SHP77 (cell line): ENCODE results near the gene ARGFX.
"Not testable (repeated sequence)": the region's sequence is repeated elsewhere in the genome, so short reads cannot be mapped to it uniquely, and the experiment has no call there.

Experiments used
- DNase-seq, 2 experiments: peaks; one replicate each; lab custom pipeline; 2025; lab: John Stamatoyannopoulos, UW

Gene ARGFX

DNA sequence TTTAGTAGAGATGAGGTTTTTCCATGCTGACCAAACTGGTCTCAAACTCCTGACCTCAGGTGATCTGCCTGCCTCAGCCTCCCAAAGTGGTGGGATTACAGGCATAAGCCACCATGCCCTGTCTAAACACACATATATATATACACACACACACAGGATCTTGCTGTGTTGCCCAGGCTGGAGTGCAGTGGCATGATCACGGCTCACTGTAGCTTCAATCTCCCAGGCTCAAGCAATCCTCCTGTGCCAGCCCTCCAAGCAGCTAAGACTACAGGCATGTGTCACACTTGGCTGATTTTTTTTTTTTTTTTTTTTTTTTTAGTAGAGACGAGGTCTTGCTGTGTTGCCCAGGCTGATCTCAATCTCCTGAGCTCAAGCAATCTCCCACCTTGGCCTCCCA, 32.2 kb downstream of the ARGFX start:
- not testable (repeated sequence) for DNase-seq

GRCh38 chr3:121601212-121601812, 33.6 kb downstream of the ARGFX start:
- no peak for DNase-seq

DNA sequence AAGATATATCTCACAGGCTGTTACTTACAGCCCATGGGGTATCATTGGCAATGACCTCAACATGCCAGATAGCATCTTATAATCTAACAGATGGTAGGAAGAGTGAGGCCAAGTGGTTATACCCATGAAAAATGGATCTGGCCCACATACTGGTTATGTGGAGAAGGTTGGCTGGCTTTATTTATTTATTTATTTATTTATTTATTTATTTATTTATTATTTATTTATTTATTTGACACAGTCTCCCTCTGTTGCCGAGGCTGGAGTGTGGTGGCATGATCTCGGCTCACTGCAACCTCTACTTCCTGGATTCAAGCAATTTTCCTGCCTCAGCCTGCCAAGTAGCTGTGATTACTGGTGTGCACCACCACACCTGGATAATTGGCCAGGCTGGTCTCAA, 37.0 kb downstream of the ARGFX start:
- DNase-seq = no peak

- DNase-seq = no peak
These were observed 38.4 kb downstream of the ARGFX start for GRCh38 chr3:121606106-121606505.
